Vagina (tissue), 2 donors: ENCODE results near the gene SIVA1.

Experiments used
- POLR2AphosphoS5 ChIP-seq, 2 donors: sonication (generic); formaldehyde crosslinking; IDR thresholded peaks; one replicate each; pipeline ENCODE4 v1.9.0; 2017; ENCODE audit warnings: antibody characterized with exemption in 2 of 2, mild to moderate bottlenecking in 2 of 2, low read depth in 1 of 2; ENCODE audit not compliant: insufficient read depth in 1 of 2
- TF ChIP-seq, protein P1 (sequence below), 3 experiments: fragments of 450-650 bp in 2 of 3; fragments of 200-600 bp in 1 of 3; sonication (generic) in 1 of 3; IDR thresholded peaks; one replicate each; pipeline ENCODE4 v1.5.1; 2017 to 2019; ENCODE audit warnings: antibody characterized with exemption in 3 of 3, mild to moderate bottlenecking in 2 of 3, moderate library complexity in 2 of 3

DNA sequence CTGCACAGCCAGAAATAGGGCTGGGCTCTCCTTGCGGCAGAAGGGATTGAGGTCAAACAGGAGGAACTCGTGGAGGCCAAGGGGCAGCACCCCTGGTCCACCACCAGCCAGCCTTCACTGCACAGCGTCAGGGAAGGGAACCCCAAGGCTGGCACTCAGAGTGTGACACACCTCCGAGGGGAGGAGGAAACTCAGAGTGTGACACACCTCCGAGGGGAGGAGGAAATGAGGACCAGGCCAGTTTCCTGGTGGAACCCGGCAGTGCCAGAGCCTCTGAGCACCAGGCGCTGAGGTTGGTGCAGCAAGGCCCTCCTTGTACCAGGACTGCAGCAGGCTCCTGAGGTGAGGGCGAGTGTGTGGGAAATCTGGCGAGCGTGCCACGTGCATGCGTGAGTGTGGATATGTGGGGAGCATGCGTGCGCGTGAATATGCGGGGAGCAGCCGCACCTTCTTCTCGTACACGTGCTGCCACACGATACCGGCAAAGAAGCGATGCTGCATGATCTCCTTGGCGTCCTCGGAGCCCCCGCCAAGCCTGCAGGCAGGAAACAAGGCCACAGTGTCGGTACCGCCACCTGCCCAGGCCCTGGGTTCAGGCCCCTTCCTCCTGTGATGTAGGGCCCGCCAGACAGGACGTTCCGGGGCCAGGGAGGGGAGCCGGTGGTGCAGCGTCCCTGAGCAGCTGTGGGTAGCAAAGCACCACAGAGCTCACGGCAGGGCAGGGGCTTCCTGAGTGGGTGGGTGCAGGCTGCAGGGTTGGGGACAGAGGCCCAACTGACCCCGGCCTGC is 19.2 kb downstream of the SIVA1 start:
- TF ChIP-seq, protein P1, sequence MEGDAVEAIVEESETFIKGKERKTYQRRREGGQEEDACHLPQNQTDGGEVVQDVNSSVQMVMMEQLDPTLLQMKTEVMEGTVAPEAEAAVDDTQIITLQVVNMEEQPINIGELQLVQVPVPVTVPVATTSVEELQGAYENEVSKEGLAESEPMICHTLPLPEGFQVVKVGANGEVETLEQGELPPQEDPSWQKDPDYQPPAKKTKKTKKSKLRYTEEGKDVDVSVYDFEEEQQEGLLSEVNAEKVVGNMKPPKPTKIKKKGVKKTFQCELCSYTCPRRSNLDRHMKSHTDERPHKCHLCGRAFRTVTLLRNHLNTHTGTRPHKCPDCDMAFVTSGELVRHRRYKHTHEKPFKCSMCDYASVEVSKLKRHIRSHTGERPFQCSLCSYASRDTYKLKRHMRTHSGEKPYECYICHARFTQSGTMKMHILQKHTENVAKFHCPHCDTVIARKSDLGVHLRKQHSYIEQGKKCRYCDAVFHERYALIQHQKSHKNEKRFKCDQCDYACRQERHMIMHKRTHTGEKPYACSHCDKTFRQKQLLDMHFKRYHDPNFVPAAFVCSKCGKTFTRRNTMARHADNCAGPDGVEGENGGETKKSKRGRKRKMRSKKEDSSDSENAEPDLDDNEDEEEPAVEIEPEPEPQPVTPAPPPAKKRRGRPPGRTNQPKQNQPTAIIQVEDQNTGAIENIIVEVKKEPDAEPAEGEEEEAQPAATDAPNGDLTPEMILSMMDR (IDR thresholded peaks at IDR 0.05) = no peak
- TF ChIP-seq POLR2AphosphoS5 (IDR thresholded peaks at IDR 0.05; ENCODE audit: insufficient read depth in 1 of 2, low read depth in 1 of 2) = peak in 1 of 2 donors; percentile 12
